OCI-LY7 (cell line): ENCODE measurements around the gene TEX2. TPM values are rescaled to one million over a fixed set of nuclear protein-coding genes. Genes with fewer than 3 reads are reported as not detected.

Experiments used
- BruUV-seq: library from RNA; stranded (reverse); fragments of 400-500 nt; replicated peaks from 2 replicates; lab custom pipeline; 2021; lab: Mats Ljungman, UMichigan
- CTCF ChIA-PET: fragments of 300-600 bp; sonication (Branson Sonifier 250); formaldehyde crosslinking; loops from one replicate; lab custom pipeline; 2022; ENCODE audit warnings: antibody characterized with exemption; ENCODE audit not compliant: unreplicated experiment; lab: Charles Lee
- POLR2A ChIA-PET: fragments of 300-600 bp; sonication (Branson Sonifier 250); formaldehyde crosslinking; loops from one replicate; lab custom pipeline; 2022; ENCODE audit warnings: antibody characterized with exemption; lab: Charles Lee
- DNase-seq: peaks from one replicate; pipeline ENCODE4 v3.0.0-alpha.2; 2015; ENCODE audit warnings: low spot score
- H2AFZ ChIP-seq: fragments of 200-600 bp; sonication (generic), shearing (Covaris generic); 2 replicates; pipeline ENCODE4 v1.6.1; 2014; ENCODE audit warnings: mild to moderate bottlenecking, antibody characterized with exemption, low read length, moderate library complexity
- H3K27ac ChIP-seq: fragments of 200-600 bp; sonication (generic); 2 replicates; pipeline ENCODE4 v1.5.1; 2014; ENCODE audit warnings: mixed run types, low read depth, mild to moderate bottlenecking, moderate library complexity, low read length, inconsistent platforms; ENCODE audit not compliant: poor library complexity, severe bottlenecking
- H3K36me3 ChIP-seq: fragments of 200-600 bp; sonication (generic); 2 replicates; pipeline ENCODE4 v1.6.1; 2014; ENCODE audit warnings: mild to moderate bottlenecking, antibody characterized with exemption, low read length, moderate library complexity, mixed read lengths; ENCODE audit not compliant: insufficient read depth
- H3K4me1 ChIP-seq: fragments of 200-600 bp; sonication (generic); 2 replicates; pipeline ENCODE4 v1.5.1; 2014; ENCODE audit warnings: mild to moderate bottlenecking, low read length; ENCODE audit not compliant: insufficient read depth, poor library complexity, severe bottlenecking
- H3K4me2 ChIP-seq: fragments of 200-600 bp; sonication (generic); 2 replicates; pipeline ENCODE4 v1.6.1; 2014; ENCODE audit warnings: mild to moderate bottlenecking, low read length
- H3K4me3 ChIP-seq: fragments of 200-600 bp; sonication (generic); 2 replicates; pipeline ENCODE4 v1.5.1; 2014; ENCODE audit warnings: mild to moderate bottlenecking, low read depth, low read length; ENCODE audit not compliant: poor library complexity, severe bottlenecking
- H3K79me2 ChIP-seq: fragments of 200-600 bp; sonication (generic); 2 replicates; pipeline ENCODE4 v1.6.1; 2016; ENCODE audit warnings: low read depth, mild to moderate bottlenecking, low read length, moderate library complexity, mixed read lengths; ENCODE audit not compliant: insufficient read depth
- H3K9me2 ChIP-seq: fragments of 200-600 bp; sonication (generic); 2 replicates; pipeline ENCODE4 v1.6.1; 2016; ENCODE audit warnings: mild to moderate bottlenecking, low read length, mixed read lengths; ENCODE audit not compliant: insufficient read depth
- H3K9me3 ChIP-seq: fragments of 200-600 bp; sonication (generic); 2 replicates; pipeline ENCODE4 v1.6.1; 2014; ENCODE audit warnings: mild to moderate bottlenecking, mixed run types, low read length, mixed read lengths
- H4K20me1 ChIP-seq: fragments of 200-600 bp; sonication (generic); 2 replicates; pipeline ENCODE4 v1.6.1; 2014; ENCODE audit warnings: mild to moderate bottlenecking, antibody characterized with exemption, low read length, moderate library complexity, mixed read lengths; ENCODE audit not compliant: insufficient read depth
- EZH2phosphoT487 ChIP-seq: fragments of 200-600 bp; sonication (generic); IDR thresholded peaks from 2 replicates; pipeline ENCODE4 v1.6.1; 2018; ENCODE audit warnings: low read depth, borderline replicate concordance, mild to moderate bottlenecking, mixed run types, antibody characterized with exemption, low read length, moderate library complexity, mixed read lengths
- intact Hi-C: fragments of 100-400 bp; cut with micrococcal nuclease; formaldehyde crosslinking; loops from one replicate; pipeline ENCODE4 v1.10.0; 2022; ENCODE audit not compliant: unreplicated experiment
- total RNA-seq, 2 experiments: library from RNA; depleted of rRNA in 1 of 2; stranded (reverse); fragments of >200 nt in 1 of 2; shearing (Covaris generic) in 1 of 2; gene quantifications; 2 replicates each; pipeline ENCODE4 v1.2.3, GENCODE V29; 2014 to 2022
- TF ChIP-seq, protein P1 (sequence below): fragments of 200-600 bp; sonication (generic); conservative IDR thresholded peaks from 2 replicates; pipeline ENCODE4 v1.5.1; 2014; ENCODE audit warnings: mild to moderate bottlenecking, antibody characterized with exemption, low read length, moderate library complexity, mixed read lengths

TEX2 gene
- total RNA-seq, 2 experiments from 2014 or later: 7.4 to 12.4 TPM

DNA sequence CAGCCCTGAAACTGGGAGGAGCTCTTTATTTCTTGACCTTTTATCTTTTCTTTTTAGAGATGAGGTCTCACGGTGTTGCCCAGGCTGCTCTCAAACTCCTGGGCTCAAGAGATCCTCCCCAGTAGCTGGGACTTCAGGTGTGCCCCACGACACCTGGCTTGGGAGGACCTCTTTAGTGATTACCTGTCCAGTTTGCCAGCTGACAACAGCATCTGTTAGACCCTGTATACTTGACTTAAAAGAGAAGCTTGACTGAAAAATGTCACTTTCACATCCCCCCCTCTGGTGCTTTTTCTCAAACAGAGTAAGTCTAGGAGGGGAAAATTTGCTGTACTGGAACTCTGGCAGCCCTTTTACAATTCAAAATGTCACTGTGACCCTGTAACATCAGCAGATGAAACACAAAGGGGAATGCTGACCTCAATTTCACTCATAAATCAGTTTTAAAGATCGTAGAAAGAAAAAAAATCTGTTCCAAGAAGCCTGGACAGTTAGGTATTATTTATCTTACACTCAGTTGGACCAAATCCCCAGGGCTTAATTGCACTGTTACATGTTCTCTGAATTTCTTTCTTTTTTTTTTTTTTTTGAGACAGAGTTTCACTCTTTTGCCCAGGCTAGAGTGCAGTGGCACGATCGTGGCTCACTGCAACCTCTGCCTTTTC lies 131.3 kb downstream of the TEX2 start:
- POLR2A ChIA-PET: interaction anchor here (0.6 to 5.5 kb wide), 11 partner anchors 14 to 165 kb away, joined by 3 to 48 read pairs (median 4); partner anchors contain the start of gene ICAM2
- TF ChIP-seq, protein P1, sequence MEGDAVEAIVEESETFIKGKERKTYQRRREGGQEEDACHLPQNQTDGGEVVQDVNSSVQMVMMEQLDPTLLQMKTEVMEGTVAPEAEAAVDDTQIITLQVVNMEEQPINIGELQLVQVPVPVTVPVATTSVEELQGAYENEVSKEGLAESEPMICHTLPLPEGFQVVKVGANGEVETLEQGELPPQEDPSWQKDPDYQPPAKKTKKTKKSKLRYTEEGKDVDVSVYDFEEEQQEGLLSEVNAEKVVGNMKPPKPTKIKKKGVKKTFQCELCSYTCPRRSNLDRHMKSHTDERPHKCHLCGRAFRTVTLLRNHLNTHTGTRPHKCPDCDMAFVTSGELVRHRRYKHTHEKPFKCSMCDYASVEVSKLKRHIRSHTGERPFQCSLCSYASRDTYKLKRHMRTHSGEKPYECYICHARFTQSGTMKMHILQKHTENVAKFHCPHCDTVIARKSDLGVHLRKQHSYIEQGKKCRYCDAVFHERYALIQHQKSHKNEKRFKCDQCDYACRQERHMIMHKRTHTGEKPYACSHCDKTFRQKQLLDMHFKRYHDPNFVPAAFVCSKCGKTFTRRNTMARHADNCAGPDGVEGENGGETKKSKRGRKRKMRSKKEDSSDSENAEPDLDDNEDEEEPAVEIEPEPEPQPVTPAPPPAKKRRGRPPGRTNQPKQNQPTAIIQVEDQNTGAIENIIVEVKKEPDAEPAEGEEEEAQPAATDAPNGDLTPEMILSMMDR: no peak
- TF ChIP-seq EZH2phosphoT487: no peak
- CTCF ChIA-PET: interaction anchor here (0.8 to 5.0 kb wide), 6 partner anchors 50 to 214 kb away, joined by 3 to 46 read pairs (median 4); no protein-coding TSS in a partner anchor
- Histone ChIP-seq H3K9me3 (no peaks in the 10 kb centered on the region), H4K20me1 (peaks cover 8% of the 10 kb centered on the region; the same call in 1 of the 2 replicates), H3K79me2 (peaks cover 28% of the 10 kb centered on the region), H3K9me2 (no peaks in the 10 kb centered on the region), H2AFZ (peak overlapping the region; percentile 12; the same call in 1 of the 2 replicates), H3K4me2 (peak overlapping the region; percentile 66), H3K4me1 (peaks cover 51% of the 10 kb centered on the region), H3K4me3 (no peak overlapping the region), H3K36me3 (no peaks in the 10 kb centered on the region), H3K27ac (peak overlapping the region; percentile 61)
- peak; percentile 76 for DNase-seq
- intact Hi-C loops: loop anchor here (2.0 to 5.0 kb wide), 2 partner anchors 177 to 214 kb away; partner anchors contain the start of gene GH1
- BruUV-seq: no TSS peak

DNA sequence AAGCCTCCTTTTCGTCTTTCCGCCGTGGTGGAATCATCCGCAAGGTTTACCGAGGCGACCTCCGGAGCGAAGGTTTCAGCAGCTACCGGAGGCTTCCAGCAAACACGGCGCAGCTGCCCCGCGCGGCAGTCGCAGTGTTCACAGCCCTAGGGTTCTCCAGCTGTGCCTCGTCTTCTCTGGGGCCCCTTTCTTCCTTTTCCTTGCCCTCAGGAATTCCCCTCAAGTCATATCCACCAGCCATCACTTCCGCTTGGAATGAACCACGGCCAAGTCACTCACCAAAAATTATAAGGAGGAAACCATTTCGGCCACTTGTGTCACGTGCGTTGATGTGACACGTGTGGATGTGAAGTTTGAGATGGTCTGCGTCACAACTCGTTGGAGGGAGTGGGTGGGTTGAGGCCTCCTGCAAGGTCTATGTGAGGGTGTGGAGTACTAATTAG lies 132.5 kb downstream of the TEX2 start:
- TF ChIP-seq, protein P1: no peak
- TF ChIP-seq EZH2phosphoT487: no peak
- ChIA-PET CTCF (interaction anchor here (0.7 to 5.0 kb wide), 4 partner anchors 68 to 184 kb away, joined by 3 to 46 read pairs (median 22); no protein-coding TSS in a partner anchor), POLR2A (interaction anchor here (0.8 to 5.5 kb wide), 12 partner anchors 10 to 109 kb away, joined by 3 to 48 read pairs (median 5); partner anchors contain the start of gene ICAM2)
- H3K27ac ChIP-seq: peak overlapping the region; percentile 61
- H3K4me3 ChIP-seq: peak overlapping the region; percentile 92
- no peaks in the 10 kb centered on the region for H3K9me3 ChIP-seq
- DNase-seq: peak; percentile 31
- H2AFZ ChIP-seq: peak overlapping the region; percentile 23; the same call in 1 of the 2 replicates
- H3K4me2 ChIP-seq: peak overlapping the region; percentile 66
- intact Hi-C loops: loop anchor here (1.0 to 5.0 kb wide), 2 partner anchors 56 to 213 kb away; partner anchors contain the start of gene GH1
- peaks cover 63% of the 10 kb centered on the region for H3K4me1 ChIP-seq
- H3K9me2 ChIP-seq: no peaks in the 10 kb centered on the region
- H3K36me3 ChIP-seq: no peaks in the 10 kb centered on the region
- H4K20me1 ChIP-seq: peaks cover 8% of the 10 kb centered on the region; the same call in 1 of the 2 replicates
- BruUV-seq: TSS peak; percentile 94
- H3K79me2 ChIP-seq: peaks cover 40% of the 10 kb centered on the region
